HG03045 (cell line): ENCODE measurements around the gene FGA.

Source experiments
- ATAC-seq: cut with Tn5 transposase; IDR thresholded peaks from one replicate; pipeline ENCODE4 v1.9.1; 2021; ENCODE audit warnings: mild to moderate bottlenecking, moderate library complexity; ENCODE audit not compliant: unreplicated experiment

Gene FGA

GRCh38 chr4:154590329-154591006 is at the start of gene FGA:
FGA (minus strand) TSS chr4:154590742; CDS start chr4:154590687, 55 bp downstream.
- ATAC-seq: no peak

GRCh38 chr4:154634058-154634457 is 43.5 kb upstream of the FGA start:
- ATAC-seq: no peak

GRCh38 chr4:154631828-154632227 is 41.3 kb upstream of the FGA start:
- ATAC-seq: no peak

GRCh38 chr4:154630324-154630723 is 39.8 kb upstream of the FGA start:
- ATAC-seq: no peak

- peak; percentile 89 for ATAC-seq
These were observed 36.4 kb upstream of the FGA start for GRCh38 chr4:154626793-154627484.

- ATAC-seq: no peak
These were observed 35.4 kb upstream of the FGA start for GRCh38 chr4:154625971-154626370.

- ATAC-seq: no peak
These were observed 33.5 kb upstream of the FGA start for GRCh38 chr4:154623995-154624394.

GRCh38 chr4:154623436-154623835 is 32.9 kb upstream of the FGA start:
- ATAC-seq: no peak

- ATAC-seq: peak; percentile 42
These were observed 32.1 kb upstream of the FGA start for GRCh38 chr4:154622598-154622997.

GRCh38 chr4:154620111-154620510 is 29.6 kb upstream of the FGA start:
- ATAC-seq: no peak

- peak; percentile 52 for ATAC-seq
These were observed 28.3 kb upstream of the FGA start for GRCh38 chr4:154618708-154619315.

GRCh38 chr4:154617820-154618317 is 27.3 kb upstream of the FGA start:
- ATAC-seq: no peak

GRCh38 chr4:154616731-154617130 is 26.2 kb upstream of the FGA start:
- peak; percentile 93 for ATAC-seq

GRCh38 chr4:154616287-154616686 is 25.7 kb upstream of the FGA start:
- peak; percentile 2 for ATAC-seq

- ATAC-seq: no peak
These were observed 24.7 kb upstream of the FGA start for GRCh38 chr4:154615211-154615610.

GRCh38 chr4:154614306-154614705 is 23.8 kb upstream of the FGA start:
- ATAC-seq: no peak

- ATAC-seq: no peak
These were observed 22.2 kb upstream of the FGA start, which contains the start of gene FGG for GRCh38 chr4:154612472-154613414. FGG (minus strand) TSS chr4:154612656; CDS start chr4:154612609, 47 bp downstream.

- ATAC-seq: no peak
These were observed 21.3 kb upstream of the FGA start for GRCh38 chr4:154611833-154612232.

- no peak for ATAC-seq
These were observed 20.0 kb upstream of the FGA start for GRCh38 chr4:154610582-154610981.

- no peak for ATAC-seq
These were observed 19.0 kb upstream of the FGA start for GRCh38 chr4:154609532-154609931.
